CMK (cell line): Measurements from ENCODE around the gene HBS1L.

Experiments used
- DNase-seq: peaks from one replicate; pipeline ENCODE4 v3.0.0-alpha.2; 2010; ENCODE audit warnings: low read depth

Gene HBS1L

GRCh38 chr6:135036731-135037420 is 17.7 kb downstream of the HBS1L start:
- DNase-seq = no peak

GRCh38 chr6:135033238-135033637 is 21.4 kb downstream of the HBS1L start:
- no peak for DNase-seq

GRCh38 chr6:135030532-135031178 is 24.0 kb downstream of the HBS1L start:
- no peak for DNase-seq

DNA sequence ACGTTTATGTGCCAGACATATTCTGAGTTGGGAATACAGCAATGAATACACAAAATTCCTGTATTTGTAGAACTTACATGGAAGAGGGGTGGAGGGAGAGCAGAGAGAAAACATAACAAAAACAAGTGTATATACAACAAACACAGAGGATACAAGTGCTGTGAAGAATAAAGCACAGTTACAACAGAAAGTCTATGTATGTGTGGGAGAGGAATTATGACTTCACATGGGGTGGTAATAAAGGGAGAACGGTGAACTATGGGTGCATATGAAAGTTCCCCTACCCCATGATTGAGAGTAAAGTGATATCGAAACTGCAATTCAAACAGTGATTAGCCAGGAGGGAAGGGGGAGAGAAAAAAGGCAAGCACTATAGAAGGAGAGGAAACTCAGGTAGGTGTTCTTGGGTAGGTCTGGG is 24.6 kb downstream of the HBS1L start:
- no peak for DNase-seq

DNA sequence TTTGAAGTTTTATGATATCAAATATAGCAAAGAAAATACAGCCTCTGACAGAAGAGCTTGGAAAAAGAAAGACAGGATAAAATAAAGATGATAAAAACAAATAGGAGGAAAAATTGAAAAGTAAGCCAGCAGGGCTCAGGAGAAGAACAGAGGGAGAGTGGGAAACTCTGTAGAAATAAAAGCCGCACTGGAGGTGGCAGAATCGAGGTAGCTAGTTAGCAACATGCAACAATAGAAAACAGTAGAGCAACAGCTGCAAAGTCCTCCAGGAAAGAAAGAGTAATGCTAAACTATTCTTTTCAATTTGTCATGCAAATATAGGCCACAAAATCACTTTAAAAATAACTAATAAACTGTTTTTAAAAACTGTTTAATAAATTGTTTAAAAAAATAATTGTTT is 28.8 kb downstream of the HBS1L start:
- DNase-seq = no peak

DNA sequence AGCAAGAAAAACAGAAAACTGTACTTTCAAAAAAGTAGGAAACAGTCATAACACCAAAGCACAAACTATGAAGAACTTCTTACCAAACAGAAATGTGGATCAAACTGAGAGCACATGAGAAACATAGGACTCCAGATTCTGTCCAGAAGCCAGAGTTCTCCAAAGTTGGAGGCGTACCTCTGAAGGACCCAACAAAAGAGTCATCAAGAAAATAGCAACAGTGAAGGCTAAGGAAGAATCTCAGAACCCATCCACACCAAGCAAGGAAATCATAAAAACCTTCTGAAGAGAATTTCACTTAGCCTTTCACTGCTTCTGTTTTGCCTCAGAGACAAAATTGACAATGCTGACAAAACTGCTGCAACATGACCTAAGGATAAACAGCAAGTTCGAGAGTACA is 29.4 kb downstream of the HBS1L start:
- no peak for DNase-seq

DNA sequence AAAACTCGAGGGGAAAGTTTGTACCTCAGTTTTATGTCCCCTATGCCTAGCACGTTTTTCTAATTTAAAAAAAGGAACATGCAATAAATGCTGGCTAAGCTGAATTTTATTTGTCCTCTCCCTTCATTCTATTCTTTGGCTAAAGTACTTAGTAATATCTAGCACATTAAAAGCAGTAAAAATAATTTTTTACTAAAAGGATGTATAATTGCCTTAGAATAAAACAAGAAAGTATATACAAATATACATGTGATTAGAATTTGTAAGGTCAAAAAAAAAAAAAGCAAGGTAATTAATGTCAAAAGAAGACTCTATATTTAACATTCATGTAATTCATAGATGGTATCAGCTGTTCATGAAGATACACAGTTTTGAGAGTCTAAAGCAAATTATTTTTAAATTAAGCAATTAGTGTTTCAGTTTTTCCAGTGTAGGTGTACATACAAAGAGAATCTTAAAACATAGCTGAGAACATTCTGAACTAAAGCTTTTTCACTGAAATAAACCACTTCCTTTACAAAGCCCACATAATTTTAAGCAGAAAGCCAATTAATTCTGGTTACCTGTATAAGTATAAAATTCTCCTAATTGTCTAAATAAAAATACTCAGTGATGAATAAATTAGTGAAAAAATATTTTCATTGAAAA is 32.4 kb downstream of the HBS1L start:
- DNase-seq = no peak

- DNase-seq = no peak
These were observed 33.1 kb downstream of the HBS1L start for GRCh38 chr6:135021310-135022049.

GRCh38 chr6:135018941-135019340 is 35.7 kb downstream of the HBS1L start:
- no peak for DNase-seq

DNA sequence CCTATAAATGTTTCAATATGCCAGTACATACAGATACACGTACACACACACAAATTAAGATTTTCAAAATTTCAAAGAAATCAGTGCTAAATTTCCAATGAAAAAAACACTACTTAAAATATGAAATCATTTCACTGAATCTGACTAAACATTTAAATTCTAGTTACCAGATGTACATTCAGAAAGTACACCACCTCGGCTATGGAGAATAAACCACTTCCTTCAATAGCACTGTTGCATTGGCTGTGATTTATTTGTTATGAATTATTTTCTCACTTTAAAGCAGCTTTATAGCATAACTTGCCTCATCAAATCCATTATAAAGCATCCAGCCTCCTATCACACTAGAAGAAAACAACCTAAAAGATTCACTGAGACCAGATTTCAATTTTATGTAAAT is 36.6 kb downstream of the HBS1L start:
- DNase-seq = no peak

- no peak for DNase-seq
These were observed 40.2 kb downstream of the HBS1L start for GRCh38 chr6:135014353-135014832.

DNA sequence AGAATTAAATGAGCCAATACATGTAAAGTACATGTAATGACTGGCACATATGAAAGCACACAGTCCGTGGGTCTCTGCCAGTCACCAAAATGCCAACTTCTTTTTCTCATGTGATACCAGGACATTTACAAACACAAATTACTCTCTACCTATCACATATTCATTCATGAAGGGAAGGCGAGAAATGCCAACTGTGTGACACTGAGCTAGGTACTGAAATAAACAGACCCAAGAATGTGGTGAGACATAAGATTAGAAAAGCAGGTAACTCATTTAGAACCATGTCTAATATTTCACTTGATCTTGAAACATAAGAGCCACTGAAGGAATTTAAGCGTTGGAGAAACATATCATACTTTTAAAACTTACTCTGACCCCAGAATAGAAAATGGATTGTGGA is 41.4 kb downstream of the HBS1L start:
- DNase-seq = no peak

GRCh38 chr6:135012764-135013163 is 41.9 kb downstream of the HBS1L start:
- DNase-seq = no peak

DNA sequence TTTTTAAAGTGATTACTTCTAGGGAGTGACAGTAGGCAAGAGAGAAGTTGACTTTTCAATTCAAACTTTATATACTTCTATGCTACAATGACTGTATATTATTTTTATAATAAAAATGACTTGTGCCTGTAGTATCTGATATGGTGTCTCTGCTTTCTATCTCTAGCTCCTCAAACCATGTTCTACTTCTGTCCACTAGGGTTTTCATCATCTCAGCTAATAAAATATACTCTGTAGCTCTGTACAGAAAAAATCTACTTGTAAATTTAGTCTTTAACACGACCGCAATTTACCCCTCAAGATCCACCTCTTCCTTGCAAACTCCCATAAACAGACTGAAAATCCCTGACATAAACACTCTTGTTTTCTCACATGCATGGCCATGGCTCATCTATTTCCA is 42.3 kb downstream of the HBS1L start:
- no peak for DNase-seq

DNA sequence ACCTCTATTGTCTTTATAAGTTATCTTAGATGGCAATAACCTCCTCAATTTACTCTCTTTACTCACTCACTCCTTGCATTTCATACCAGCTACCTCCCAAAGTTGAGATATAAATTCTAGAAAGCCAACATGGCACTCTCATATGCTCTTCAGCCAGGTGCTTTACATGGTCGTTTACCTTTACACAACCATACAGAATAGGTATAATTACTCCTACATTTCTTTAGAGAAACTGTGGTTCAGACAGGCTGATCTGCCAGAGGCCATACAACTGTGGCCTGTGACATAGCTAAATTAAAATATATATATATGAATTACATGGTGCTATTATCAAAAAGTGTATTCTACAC is 45.7 kb downstream of the HBS1L start:
- no peak for DNase-seq

DNA sequence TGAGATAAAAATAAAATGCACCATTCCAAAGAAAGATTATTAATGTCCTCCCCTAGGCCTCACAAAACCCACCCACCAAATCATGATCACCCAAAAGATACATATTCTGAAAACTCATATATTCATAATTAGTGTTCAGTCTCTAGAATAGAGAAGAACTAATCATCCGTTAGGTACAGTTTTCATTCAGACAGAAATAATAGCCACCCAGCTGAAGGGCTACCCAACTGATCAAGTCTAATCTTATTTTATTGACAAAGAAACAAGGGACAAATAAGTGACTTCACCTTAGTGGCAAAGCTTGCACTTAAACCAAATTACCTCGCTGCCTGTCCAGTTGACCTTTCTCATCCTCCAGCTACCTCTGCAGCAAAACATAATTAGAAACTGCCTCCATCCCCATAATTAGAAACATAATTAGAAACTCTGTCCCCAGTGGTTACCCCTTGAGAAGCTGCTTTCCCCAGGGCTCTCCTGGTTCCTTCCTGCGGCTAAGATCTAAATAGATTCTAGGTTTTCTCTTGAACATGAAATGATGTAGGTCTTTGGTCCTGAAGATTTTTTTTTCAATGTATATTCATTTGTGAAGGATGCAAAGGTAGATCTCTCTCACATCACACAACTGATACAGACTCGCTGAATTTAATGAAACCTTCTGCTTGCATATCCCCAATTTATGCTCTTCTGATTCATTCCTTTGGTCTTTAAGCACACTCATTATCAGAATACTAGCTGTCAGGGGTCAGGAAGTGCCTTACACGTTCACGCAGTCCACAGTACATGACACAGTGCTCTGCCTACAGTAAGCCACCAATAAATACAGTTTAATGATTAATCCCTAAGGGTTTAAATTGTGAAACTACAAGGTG is 46.3 kb downstream of the HBS1L start:
- no peak for DNase-seq

DNA sequence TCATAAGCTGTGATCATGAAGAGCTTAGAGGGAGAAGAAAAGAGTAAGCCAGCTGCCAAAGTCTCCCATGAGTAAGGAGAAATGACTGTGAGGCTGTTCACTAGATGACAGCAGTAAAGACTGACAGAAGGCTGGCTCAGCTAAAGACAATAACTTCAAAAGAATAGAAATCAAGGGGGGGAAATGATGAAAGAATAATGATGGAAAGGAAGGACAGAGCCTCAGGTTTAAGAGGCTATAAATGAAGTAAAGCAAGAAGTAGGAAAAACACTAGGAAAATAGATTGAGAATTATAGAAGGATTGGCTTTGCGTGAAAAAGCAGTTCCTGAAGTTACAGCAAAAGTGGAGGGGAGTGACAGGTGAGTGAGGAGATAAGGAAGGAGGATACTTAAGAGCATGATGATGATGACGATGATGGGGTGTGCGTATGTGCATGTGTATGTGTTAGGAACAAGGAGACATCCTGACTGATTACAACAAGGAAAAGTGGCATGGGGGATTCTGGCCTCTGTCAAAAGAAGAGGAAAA is 48.2 kb downstream of the HBS1L start:
- DNase-seq = no peak

GRCh38 chr6:135004399-135004798 is 50.2 kb downstream of the HBS1L start:
- DNase-seq = no peak

GRCh38 chr6:135002974-135003703 is 51.5 kb downstream of the HBS1L start:
- no peak for DNase-seq

DNA sequence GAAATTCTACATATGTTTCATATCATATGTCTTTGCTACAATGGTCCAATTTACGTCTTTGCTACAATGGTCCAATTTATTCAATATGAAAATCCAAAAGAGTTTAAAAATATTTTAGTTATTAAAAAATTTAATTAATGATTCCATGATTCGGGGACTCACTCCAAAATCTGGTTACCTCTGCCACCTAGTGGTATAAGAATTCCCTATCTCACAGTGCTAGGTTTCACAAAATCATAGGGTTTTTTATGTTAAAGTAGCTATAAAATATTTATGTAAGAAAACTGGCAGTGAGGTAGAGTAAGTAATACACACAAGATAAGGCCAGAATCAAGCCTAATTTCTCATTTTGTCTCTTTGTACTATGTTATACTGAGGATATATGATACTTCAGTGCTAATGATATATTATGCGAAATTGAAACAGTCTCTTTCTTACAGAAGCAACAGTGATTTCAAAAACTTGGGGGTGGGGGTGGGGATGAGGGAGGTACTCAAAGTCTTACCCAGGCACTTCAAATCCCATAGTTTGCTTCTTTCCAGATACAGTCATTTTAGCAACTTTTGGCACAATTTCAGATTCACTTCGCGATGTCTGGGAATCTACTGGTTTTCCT is 52.3 kb downstream of the HBS1L start:
- DNase-seq = no peak
